ENCODE data around the gene LY86. TPM values are rescaled to one million over a fixed set of nuclear protein-coding genes. Genes with fewer than 3 reads are reported as not detected.
A peak's percentile ranks its signal among the peaks of the same experiment; 100 is the strongest.

Gene LY86
- total RNA-seq, 2 experiments from 2014 or later: 1.2 to 1.3 TPM

- no peak for DNase-seq
- no peak overlapping the region for H3K4me3 Mint-ChIP-seq
- H3K27me3 Mint-ChIP-seq: no peaks in the 10 kb centered on the region
- H3K4me1 Mint-ChIP-seq: peaks cover 8% of the 10 kb centered on the region
- H3K36me3 Mint-ChIP-seq: peaks cover 2% of the 10 kb centered on the region
- no peak overlapping the region for H3K27ac Mint-ChIP-seq
- H3K9me3 Mint-ChIP-seq: no peaks in the 10 kb centered on the region
Measured at GRCh38 chr6:6640926-6641325, 52.4 kb downstream of the LY86 start.

- H3K27ac Mint-ChIP-seq: no peak overlapping the region
Measured at GRCh38 chr6:6643398-6643797, 54.9 kb downstream of the LY86 start.

DNA sequence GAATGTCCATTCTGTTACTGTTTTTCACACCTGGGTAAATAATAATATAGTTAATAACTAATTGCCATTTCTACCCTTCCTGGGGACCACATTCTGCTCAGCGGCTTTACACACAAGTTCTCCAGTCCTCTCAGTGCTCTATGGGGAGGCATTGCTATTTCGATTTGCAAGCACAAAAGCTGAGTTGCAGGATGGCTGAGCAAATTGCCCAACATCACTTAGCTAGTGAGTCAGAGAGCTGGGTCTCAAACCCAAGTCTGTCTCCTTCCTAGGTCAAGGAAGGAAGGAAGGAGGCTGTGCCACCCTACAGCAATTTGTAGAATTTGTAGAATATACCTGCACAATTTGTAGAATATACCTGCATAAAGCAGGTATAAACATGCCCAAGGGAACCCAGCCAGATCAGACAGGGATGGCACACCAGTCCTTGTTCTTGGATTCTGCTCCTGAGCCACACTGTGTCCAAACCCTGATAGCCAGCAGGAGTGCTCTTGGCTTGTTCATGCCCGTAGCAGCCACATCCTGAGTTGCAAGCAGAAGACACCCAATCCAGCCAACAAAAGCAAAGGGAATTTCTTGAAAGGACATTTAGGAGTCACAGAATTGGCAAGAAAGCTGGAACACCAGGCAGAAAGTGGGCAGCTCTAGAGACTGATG is 56.9 kb downstream of the LY86 start:
- peaks cover 2% of the 10 kb centered on the region for H3K9me3 Mint-ChIP-seq
- H3K27ac Mint-ChIP-seq: no peak overlapping the region
- no peaks in the 10 kb centered on the region for H3K27me3 Mint-ChIP-seq
- H3K4me3 Mint-ChIP-seq: no peak overlapping the region
- no peak for DNase-seq
- H3K36me3 Mint-ChIP-seq: peaks cover 2% of the 10 kb centered on the region
- peaks cover 10% of the 10 kb centered on the region for H3K4me1 Mint-ChIP-seq

More at GRCh38 chr6:6643398-6643797, 54.9 kb downstream of the LY86 start:
- Mint-ChIP-seq H3K4me3 (no peak overlapping the region), H3K27me3 (no peaks in the 10 kb centered on the region), H3K9me3 (no peaks in the 10 kb centered on the region), H3K4me1 (peaks cover 4% of the 10 kb centered on the region), H3K36me3 (peaks cover 2% of the 10 kb centered on the region)
- no peak for DNase-seq

- DNase-seq: no peak
- Mint-ChIP-seq H3K4me3 (no peak overlapping the region), H3K4me1 (peaks cover 15% of the 10 kb centered on the region), H3K9me3 (peaks cover 2% of the 10 kb centered on the region), H3K27me3 (no peaks in the 10 kb centered on the region), H3K36me3 (peaks cover 2% of the 10 kb centered on the region), H3K27ac (no peak overlapping the region)
Measured at GRCh38 chr6:6646384-6646783, 57.9 kb downstream of the LY86 start.

DNA sequence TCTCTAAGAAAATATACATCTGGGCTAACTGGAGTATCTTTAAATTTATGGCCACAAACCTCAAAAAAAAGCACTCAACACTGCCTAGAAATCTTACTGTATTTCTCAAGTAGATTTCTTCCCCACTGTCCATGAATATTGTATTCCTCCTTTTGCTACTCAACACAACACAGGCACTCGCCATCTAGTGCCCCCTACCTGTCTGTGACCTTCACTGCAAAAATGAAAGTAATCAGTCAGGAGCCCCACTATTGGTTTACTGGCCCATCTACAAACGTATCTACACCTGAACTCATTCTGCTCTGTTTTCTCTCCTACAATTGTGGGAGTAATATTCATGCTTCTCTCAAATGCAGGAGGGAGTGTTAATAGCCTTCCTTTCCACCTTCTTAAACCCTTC is 58.3 kb downstream of the LY86 start:
- Mint-ChIP-seq H3K36me3 (peaks cover 2% of the 10 kb centered on the region), H3K4me3 (no peak overlapping the region), H3K27me3 (no peaks in the 10 kb centered on the region), H3K4me1 (peaks cover 18% of the 10 kb centered on the region), H3K9me3 (peaks cover 2% of the 10 kb centered on the region), H3K27ac (no peak overlapping the region)
- DNase-seq: no peak

DNA sequence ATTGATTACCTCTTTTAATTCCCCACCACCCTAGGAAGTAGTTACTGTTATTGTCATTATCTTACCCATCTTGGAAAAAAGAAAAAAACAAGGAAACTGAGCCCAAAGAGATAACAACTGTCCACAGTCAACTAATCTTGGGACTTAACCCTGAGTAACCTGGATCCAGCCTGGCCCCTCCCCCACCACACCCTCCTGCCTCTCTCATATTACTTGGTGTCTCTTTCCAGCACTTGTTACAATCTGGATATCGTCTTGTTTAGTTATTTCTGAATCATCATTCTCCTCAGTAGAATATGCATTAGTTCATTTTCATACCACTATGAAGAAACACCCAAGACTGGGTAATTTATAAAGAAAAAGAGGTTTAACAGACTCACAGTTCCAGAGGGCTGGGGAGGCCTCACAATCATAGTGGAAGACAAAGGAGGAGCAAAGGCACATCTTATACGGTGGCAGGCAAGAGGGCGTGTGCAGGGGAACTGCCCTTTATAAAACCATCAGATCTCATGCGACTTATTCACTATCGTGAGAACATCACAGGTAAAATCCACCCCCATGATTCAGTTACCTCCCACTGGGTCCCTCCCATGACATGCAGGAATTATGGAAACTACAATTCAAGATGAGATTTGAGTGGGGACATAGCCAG is 60.3 kb downstream of the LY86 start:
- Mint-ChIP-seq H3K27me3 (no peaks in the 10 kb centered on the region), H3K27ac (no peak overlapping the region), H3K36me3 (peaks cover 6% of the 10 kb centered on the region), H3K9me3 (peaks cover 2% of the 10 kb centered on the region), H3K4me3 (no peak overlapping the region), H3K4me1 (peaks cover 27% of the 10 kb centered on the region)
- no peak for DNase-seq

DNA sequence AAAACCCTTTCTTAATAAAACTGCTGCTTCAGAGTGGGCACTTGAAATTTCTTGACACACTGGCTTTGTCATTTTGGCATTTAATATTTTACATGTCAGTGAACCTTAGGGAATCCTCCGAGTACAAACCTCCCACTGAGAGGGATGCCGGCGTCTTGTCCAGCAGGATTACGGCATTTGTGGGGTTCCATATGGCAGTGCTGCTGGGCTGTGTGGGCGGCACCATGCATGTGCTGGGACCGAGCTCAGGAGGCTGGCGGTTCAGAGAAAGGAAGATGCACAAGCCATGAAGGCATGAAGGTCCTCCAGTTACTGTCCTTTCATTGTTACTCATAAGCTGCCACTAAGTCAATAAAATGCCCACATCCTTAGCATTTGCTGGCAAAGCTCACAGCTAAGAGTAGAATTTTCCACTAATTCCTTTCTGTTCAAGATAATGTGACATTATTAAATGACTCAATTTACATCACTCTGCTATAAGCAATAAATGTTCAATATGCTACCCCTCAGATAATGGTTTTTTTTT is 61.4 kb downstream of the LY86 start:
- DNase-seq: no peak
- H3K27ac Mint-ChIP-seq: no peak overlapping the region
- H3K4me1 Mint-ChIP-seq: peaks cover 38% of the 10 kb centered on the region
- H3K36me3 Mint-ChIP-seq: peaks cover 4% of the 10 kb centered on the region
- H3K4me3 Mint-ChIP-seq: no peak overlapping the region
- H3K9me3 Mint-ChIP-seq: peaks cover 2% of the 10 kb centered on the region
- no peaks in the 10 kb centered on the region for H3K27me3 Mint-ChIP-seq

- no peaks in the 10 kb centered on the region for H3K27me3 Mint-ChIP-seq
- H3K4me3 Mint-ChIP-seq: no peak overlapping the region
- peaks cover 2% of the 10 kb centered on the region for H3K9me3 Mint-ChIP-seq
- H3K4me1 Mint-ChIP-seq: peaks cover 46% of the 10 kb centered on the region
- no peak overlapping the region for H3K27ac Mint-ChIP-seq
- DNase-seq: no peak
- H3K36me3 Mint-ChIP-seq: peaks cover 8% of the 10 kb centered on the region
Measured at GRCh38 chr6:6650839-6651238, 62.3 kb downstream of the LY86 start.

DNA sequence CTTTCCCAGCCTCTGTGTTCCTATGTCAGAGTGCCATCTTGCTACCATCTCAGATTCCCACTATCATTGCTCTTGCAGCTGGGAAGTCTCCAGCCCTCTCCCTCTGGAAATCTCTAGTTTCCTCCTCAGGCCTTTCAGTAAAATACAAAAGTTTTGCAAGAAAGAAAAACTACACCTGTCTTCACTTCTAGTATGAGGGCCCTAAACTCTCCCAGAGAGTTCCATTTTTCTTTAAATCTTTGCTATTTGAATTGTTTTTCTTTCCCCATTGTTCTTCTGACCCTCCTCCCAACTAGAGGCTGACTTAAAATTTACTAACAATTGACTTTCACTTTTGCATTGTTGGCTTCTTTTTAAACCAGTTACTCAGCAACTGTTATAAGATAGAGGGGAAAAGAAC is 62.8 kb downstream of the LY86 start:
- Mint-ChIP-seq H3K9me3 (peaks cover 2% of the 10 kb centered on the region), H3K4me1 (peaks cover 51% of the 10 kb centered on the region), H3K4me3 (no peak overlapping the region), H3K36me3 (peaks cover 8% of the 10 kb centered on the region), H3K27ac (no peak overlapping the region), H3K27me3 (no peaks in the 10 kb centered on the region)
- no peak for DNase-seq

DNA sequence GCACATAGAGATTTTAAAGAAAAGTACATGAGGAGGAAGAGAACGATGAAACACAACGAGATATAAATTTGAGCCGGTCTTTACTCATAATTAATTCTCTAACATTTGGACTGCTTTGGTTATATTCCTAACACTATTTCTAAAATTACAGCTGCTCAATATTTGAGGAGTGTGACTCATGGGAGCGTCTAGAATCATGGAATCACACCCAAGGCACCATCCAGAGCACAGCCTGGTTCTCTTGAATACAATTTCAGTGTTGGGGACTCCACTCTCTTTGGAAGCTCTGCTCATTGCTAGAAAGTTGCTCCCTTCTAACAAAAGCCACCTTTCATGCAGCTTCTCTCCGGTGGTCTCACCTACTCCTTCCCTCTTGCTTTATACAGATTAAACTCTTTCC is 64.4 kb downstream of the LY86 start:
- DNase-seq: no peak
- Mint-ChIP-seq H3K4me3 (no peak overlapping the region), H3K9me3 (peaks cover 11% of the 10 kb centered on the region), H3K27ac (peak overlapping the region; percentile 34), H3K4me1 (peaks cover 67% of the 10 kb centered on the region), H3K27me3 (no peaks in the 10 kb centered on the region), H3K36me3 (peaks cover 20% of the 10 kb centered on the region)

DNA sequence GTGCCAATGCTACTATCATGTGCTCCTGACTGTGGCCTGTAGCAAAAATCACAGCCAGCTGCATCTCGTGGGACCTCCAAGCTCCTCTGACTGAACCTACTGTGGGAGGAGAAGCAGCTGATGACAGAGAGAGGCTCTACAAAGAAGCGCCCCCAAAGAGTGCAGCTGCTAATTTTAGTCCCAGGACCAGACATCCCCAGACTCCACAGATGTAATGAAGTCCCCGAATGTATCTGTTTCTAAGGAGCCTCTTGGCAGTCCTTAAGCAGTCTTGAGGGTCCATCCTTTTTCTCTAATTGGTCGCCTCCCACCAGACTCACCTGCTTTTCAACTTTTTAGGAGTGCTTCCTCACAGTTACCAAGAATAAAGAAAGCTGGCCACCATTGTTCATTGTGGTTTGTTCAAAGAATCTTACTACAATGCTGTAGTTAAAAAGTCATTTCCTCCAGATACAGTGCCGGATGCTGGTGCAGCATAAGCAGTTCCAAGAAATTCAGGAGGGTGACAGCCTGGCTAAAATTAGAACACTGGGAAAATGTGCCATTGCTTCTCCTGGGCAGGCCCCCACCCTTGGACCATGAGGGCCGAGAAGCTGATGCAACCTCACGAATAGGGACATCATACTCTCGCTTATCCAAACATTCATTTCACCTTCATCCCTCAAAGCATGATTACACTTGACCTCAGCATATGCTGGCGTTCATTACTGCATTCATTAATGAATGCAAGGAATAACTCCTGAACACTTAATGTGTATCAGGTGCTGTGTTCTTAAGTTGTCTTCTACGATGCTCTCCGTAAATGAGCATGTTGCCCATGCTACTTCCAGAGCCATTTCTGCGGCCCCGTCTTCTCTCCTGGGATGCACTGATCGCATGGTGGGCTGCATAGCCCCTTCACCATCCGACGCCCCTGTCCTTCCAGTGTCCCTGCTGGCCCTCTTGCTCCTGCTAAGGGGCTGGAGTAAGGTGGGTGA is 66.4 kb downstream of the LY86 start:
- peaks cover 81% of the 10 kb centered on the region for H3K4me1 Mint-ChIP-seq
- peaks cover 9% of the 10 kb centered on the region for H3K9me3 Mint-ChIP-seq
- peaks cover 30% of the 10 kb centered on the region for H3K36me3 Mint-ChIP-seq
- H3K27me3 Mint-ChIP-seq: no peaks in the 10 kb centered on the region
- H3K27ac Mint-ChIP-seq: peak overlapping the region; percentile 97
- H3K4me3 Mint-ChIP-seq: peak overlapping the region; percentile 43
- peak; percentile 69 for DNase-seq

GRCh38 chr6:6655805-6656251 is 67.3 kb downstream of the LY86 start:
- H3K27me3 Mint-ChIP-seq: no peaks in the 10 kb centered on the region
- H3K27ac Mint-ChIP-seq: peak overlapping the region; percentile 97

GRCh38 chr6:6656287-6656686 is 67.8 kb downstream of the LY86 start:
- Mint-ChIP-seq H3K27me3 (no peaks in the 10 kb centered on the region), H3K9me3 (peaks cover 9% of the 10 kb centered on the region), H3K36me3 (peaks cover 30% of the 10 kb centered on the region), H3K4me3 (no peak overlapping the region), H3K27ac (peak overlapping the region; percentile 97), H3K4me1 (peaks cover 82% of the 10 kb centered on the region)
- DNase-seq: peak; percentile 22

More at GRCh38 chr6:6655805-6656251, 67.3 kb downstream of the LY86 start:
- H3K9me3 Mint-ChIP-seq: peaks cover 9% of the 10 kb centered on the region
- H3K36me3 Mint-ChIP-seq: peaks cover 30% of the 10 kb centered on the region
- DNase-seq: peak; percentile 20
- peaks cover 82% of the 10 kb centered on the region for H3K4me1 Mint-ChIP-seq
- peak overlapping the region; percentile 14 for H3K4me3 Mint-ChIP-seq

DNA sequence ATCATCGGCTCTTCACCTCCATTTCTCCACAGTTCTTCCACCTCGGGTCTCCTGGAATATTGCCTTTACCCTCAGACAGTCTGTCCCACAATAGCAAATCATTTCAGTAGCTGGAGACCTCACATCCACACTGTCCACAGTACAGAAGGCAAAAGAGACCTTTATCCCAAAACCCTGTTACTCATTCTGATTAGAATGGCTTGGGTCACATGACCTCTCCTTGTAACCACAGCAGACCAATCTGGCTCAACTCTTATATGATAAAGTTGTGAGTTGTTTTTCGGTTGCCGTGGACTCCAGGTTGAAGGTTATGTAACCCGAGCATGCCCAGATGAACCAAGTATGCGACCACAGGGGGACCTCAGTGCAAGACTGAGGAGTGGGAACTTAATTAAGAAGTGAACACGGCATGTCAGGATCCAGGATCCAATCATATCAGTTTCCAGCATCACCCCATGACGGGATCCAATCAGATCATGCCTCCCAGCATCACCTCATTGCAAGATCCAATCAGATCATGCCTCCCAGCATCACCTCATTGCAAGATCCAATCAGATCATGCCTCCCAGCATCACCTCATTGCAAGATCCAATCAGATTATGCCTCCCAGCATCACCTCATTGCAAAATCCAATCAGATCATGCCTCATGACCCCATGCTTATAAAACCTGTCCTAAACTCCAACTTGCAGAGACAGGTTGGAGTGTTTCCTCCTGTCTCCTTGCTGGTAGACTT is 68.7 kb downstream of the LY86 start:
- H3K27ac Mint-ChIP-seq: peak overlapping the region; percentile 97
- peaks cover 85% of the 10 kb centered on the region for H3K4me1 Mint-ChIP-seq
- H3K36me3 Mint-ChIP-seq: peaks cover 30% of the 10 kb centered on the region
- no peak overlapping the region for H3K4me3 Mint-ChIP-seq
- H3K9me3 Mint-ChIP-seq: peaks cover 9% of the 10 kb centered on the region
- peak; percentile 15 for DNase-seq
- no peaks in the 10 kb centered on the region for H3K27me3 Mint-ChIP-seq

All from activated naive CD8-positive, alpha-beta T cell treated with anti-CD3 and anti-CD28 coated beads for 36 hours (primary cell).